NOMO-1 (cell line): ENCODE data around the gene VSTM2B.

ENCODE experiments used
- DNase-seq, 2 experiments: peaks; one replicate each; lab custom pipeline; 2025; ENCODE audit not compliant: unreplicated experiment in 2 of 2; lab: John Stamatoyannopoulos, UW

The VSTM2B gene

DNA sequence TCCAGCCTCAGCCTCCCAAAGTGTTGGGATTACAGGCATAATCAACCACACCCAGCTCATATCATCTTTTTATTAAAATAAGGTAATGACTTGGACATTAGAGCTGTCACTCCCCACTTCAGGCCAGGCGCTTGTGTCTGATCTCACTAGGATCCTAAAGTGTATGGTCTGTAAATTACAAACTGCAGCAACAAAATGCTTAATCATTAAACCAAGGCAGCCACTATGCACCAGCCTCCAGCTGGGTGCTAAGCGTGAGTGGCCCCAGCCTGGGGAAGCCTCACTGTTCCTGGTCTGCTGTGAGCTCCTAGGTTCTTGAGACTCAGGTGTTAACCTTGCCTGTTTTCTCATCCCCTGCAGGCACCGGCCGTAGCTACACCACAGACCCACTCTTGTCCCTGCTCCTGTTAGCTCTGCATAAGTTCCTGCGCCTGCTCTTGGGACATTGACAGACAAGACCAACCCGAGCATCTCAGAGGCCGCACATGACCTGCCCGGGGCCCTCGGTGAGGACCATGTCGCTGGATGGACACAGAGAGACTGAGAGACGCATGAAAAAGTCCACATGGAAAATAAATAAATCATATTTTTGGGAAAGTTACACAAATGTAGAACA lies 37.8 kb downstream of the VSTM2B start:
- DNase-seq = no peak

DNA sequence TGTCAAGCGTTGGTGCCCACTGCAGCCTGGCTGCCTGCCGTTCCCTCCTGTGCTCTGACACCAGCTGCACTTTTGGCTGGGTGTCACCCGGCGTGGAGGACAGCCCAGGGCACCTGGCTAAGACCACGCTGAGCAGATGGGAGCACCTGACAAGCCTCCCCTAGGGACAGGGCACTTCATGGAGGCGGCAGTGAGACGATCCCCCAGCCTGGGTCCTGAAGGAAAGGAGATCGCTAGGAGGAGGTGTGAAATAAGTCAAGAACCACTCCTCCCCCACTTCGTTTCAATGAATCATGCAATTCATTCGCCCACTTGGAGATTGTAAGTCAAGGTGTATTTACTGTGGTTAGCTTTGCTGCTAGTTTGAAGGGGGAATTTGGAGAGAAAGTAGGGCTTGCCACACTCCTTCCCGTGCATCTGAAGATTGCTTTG lies 38.8 kb downstream of the VSTM2B start:
- DNase-seq = no peak

DNA sequence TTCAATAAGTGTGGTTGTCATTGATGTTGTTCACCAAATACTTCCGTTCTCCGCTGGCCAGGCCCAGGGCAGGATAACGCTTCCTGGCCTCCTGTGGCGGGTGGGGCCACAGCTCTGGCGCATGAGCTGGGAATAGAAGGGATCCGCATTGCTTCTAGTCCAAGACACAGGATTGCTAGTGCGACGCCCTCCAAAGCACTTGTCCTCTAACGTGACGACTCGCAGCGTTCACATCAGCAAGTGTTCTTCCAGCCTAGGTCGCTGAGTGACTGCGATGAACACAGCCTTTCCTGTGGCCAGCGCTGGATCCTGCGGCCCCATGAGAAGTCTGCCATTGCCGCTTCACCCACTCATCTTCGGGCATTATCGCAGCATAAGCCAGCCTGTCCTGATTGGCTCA lies 39.4 kb downstream of the VSTM2B start:
- no peak for DNase-seq

DNA sequence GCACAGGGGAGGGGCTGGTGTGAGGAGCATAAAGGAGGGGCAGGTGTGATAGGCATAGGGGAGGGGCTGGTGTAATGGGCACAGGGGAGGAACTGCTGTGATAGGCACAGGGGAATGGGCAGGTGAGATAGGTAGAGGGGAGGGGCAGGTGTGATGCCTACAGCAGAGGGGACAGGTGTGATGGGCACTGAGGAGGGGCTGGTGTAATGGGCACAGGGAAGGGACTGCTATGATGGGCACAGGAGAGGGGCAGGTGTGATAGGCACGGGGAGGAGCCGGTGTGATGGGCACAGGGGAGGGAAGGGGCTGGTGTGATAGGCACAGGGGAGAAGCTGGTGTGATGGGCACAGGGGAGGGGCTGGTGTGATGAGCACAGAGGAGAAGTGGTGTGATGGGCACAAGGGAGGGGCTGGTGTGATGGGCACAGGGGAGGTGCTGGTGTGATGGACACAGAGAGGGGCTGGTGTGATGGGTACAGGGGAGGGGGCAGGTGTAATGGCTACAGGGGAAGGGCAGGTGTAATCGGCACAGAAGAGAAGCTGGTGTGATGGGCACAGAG lies 40.8 kb downstream of the VSTM2B start:
- no peak for DNase-seq

DNA sequence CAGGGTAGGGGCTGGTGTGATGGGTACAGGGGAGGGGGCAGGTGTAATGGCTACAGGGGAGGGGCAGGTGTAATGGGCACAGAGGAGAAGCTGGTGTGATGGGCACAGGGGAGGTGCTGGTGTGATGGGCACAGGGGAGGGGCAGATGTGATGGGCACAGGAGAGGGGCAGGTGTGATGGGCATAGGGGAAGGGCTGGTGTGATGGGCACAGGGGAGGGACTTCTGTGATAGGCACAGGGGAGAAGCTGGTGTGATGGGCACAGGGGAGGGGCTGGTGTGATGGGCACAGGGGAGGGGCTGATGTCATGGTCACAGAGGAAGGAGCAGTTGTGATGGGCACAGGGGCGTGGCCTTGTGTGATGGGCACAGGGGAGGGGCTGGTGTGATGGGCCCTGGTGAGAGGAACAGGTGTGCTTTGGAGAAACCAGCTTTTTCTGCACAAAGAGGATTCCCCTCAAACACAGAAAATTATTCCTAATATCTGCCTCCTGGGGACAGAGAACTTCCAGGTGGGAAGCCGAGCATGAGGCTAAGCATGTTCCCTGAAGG lies 41.6 kb downstream of the VSTM2B start:
- no peak for DNase-seq

DNA sequence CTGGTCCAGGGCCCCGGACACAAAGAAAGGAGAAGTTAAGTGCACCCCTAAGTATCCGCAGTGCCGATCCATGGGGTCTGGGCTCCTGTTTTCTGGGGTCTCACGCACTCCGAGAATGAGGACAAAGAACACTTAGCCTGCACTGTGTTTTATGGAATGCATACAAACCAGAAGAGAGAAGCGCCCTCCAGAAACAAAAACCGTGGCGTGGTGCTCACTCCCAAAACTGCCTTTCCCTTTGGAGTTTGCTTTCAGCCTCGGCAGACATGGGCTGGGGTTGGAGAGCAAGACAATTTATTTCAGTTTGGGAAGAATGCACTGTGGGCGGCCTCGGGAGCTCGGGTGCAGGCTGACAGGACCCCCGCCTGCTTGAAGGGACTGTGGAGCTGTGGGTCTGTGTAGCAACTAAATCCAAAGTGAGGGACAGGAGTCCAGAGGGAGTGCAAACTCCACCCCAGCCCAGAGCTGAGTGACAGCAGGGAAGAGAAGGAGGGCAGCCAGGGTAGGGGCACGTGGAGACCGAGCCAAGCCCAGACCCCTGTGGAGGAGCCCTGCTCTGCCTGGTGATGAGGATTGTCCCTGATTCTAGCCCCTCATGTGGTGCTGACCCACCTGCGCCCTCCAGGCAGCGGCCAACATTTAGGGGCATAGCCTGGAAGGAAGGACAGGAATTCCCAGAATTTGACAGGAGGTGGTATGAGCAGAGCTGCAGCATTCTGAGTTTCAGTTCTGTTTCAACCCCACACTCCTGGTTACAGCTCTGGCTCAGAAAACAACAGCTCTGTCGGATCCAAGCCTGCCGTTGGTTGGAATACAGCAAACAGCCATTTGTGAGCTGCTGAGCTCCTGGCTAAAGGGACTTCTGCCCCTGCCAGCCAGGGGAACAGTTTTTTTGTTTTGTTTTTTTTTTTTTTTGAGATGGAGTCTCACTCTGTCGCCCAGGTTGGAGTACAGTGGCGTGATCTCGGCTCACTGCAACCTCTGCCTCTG lies 42.5 kb downstream of the VSTM2B start:
- no peak for DNase-seq

DNA sequence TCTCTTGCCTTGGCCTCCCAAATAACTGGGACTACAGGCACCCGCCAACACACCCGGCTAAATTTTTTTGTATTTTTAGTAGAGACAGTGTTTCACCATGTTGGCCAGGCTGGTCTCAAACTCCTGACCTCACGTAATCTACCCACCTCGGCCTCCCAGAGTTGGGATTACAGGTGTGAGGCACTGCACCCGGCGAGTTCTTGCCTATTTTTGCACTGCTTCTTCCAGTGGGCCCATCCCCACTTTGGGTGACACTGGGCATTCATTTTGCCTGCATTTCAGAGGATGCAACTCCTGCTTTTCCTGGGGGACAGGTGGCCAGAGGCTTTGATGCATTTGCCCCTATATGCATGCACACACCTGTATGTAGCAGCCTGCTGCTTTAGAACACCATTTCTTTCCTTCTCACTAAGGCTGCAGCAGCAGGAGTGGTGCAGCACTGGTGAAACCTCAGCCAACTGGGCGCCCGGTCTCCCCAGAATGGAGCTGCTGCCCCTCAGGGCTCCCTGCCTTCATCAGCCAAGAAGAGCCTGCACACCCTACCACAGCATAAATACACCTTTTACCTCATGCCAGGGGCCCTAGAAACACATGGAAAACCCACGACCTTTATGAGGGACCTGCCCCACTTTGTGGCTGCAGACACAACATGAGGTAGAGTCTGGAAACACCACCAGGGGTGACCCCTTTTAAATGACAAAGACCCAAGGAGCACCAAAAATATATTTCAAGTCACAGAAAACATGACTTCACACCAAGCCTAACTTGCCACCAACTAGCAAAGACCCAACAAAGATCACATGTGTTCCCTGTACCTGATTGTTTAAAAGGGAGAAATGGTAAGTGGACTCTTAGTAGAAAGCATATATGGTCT lies 43.5 kb downstream of the VSTM2B start:
- no peak for DNase-seq

DNA sequence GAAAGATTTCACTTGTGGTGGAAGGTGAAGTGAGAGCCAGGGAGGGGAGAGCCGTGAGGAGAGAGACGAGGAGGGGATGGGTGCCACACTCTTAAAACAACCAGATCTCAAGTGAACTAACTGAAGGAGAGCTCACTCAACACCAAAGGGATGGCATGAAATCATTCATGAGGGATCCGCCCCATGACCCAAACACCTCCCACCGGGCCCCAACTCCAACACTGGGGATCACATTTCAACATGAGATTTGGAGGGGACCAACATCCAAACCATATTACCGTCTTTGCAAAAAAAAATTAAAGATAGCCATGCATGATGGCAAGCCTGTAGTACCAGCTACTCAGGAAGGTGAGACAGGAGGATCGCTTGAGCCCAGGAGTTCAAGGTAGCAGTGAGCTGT lies 45.4 kb downstream of the VSTM2B start:
- DNase-seq = no peak

DNA sequence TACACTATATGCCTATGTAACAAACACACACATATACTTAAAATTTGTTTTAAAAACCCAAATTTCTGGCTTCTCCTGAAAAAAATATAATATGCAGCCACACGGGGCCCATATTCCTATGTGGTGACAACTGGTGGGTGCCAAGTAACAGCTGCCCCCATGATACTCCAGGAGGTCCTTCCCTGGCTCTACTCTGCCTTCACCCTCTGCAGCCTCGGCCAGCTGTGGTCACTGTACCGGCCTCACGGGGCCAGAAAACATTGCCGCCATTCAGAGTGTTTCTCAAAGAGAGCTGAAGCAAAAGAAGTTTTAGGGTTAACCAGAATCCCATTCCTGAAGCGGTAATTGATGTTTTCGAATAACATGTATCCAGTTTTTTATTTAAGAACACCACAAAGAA lies 47.7 kb downstream of the VSTM2B start:
- no peak for DNase-seq

DNA sequence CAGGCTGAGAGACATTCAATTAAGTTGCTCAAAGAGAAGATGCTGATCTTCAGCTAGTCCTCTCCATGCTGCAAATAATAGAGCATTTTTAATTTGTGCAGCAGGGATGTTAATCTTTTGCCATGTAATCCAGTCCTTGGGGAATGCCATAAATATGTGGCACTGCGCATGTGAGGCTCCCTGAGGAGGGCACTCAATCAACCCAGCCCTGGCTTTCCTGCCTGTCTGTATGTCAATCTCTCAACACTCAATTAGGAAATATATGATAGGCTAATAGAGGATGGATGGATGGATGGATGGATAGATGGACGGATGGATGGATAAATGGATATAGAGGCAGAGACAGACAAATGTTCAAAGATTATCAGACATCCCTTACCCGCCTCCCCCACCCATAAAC lies 48.7 kb downstream of the VSTM2B start:
- DNase-seq = no peak

DNA sequence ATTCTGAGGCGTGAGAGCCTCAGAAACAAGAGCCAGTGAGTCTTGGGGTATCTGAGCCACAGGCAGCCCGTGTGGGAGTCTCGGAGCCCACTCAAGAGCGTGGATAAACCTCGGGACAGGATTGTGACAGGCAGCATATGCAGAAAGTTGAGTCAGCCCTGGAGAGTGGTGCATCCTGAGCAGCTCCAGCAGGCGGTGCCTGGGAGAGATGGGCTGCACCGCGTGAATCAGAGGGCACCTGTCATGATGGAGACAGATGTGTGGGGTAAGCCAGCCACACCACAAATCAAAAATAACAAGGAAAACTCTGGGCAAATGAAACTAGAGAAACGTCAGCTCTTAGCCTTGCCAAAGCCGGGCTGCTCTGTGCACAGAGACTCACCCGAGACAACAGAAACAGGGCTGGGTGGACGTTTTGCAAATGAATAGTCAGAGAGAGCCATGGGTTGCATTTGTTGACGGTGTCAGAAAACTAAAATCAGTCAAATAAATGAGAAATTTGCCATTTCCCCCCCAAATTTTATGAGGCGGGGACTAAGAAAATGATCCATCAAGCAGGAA lies 50.3 kb downstream of the VSTM2B start:
- DNase-seq = no peak

DNA sequence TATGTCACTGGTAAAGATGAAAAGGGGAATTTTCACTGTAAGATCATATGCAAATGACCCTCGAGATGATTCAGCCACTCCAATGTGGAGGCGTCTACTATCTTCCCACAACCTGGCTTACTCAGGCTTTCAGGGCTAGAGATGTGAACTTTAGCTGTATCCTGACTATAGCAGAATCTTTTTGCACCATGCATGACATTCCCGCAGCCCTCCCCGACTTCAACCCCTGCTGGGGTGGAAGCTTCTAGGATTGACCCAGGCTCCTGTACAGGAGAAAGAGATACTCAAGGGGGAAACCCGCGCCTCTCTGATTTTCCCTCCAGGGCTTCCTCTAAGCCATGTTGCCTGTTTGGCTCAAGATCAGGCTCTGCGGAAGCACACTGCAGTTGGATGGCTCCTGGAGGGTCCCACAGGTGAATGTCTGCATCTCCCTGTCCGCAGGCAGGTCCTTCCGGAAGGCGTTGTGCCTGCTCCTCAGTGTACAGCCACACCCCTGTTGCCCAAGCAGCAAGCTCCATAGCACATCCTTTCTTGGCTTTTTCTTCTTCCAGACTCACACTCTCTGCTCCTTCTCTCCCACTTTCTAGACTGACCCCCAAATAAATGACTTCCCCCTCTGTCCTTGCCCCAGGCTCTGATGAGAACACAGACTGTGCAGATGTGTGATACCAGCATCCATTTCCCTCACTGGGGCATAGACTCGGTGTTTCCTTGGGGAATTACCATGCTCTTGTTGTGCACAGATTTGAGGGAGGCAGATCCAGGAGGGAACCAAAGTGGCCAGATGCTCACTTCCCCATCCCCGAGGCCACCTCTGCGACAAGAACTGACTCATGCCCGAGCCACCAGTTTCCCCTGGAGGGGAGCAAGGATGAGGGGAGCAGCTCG lies 51.2 kb downstream of the VSTM2B start:
- no peak for DNase-seq

DNA sequence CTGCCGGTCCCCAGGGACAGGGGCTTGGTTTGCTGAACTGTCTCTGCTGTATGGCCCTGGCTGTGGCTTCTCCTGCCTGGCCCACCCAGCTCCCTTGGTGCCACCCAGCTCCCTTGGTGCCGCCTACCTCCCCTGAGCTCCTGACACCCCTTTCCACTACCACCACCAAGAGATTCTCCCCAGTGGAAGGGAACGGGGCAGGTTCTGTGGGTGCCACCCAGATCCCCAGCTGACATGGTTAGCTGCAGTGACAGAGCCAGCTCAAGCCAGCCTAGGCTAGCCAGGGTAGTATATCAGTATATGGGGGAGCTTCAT lies 51.8 kb downstream of the VSTM2B start:
- DNase-seq = no peak

DNA sequence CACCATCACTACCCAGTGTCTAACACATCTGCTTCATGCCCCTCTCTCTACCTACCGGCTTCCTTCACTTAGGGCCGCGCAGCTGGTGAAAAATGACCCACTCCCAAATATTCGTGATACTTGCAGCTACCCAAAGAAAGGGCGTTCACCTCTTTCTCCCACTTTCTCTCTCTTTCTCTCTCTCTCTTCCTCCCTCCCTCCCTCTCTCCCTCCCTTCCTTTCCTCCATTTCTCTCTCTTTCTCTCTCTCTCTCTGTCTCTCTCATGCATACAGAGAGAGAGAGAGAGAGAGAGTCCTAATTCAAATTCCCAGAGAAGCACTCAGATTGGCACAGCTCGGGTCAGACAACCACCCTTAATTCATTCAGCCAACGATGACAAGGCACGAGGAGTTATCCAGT lies 52.6 kb downstream of the VSTM2B start:
- no peak for DNase-seq

DNA sequence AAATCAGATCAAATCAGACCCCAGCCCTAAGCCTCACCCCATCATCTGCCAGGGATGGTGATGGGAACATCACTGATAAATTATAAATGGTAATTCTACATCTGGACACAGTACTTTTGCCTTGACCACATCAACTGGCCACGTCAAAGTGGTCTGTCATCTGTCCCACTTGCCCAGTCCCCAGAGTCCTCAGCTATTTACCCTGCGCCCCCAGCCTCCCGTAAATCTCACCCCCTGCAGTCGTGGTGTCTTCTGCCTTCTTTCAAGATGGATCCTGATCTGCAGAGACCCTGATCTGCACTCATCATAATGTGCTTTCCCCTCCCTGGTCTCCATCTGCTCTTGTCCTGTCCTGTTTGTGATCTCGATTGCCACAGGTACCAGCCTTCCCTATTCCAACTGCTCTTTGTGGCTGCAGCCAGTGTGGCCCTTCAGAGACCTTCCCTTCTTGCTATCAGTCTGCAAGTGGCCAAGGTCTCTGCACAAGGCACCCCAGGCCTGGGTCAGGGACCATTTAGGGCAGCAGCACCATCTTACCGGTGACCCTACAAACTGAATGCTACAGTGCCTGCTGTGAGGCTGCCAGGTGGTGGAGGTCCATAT lies 53.6 kb downstream of the VSTM2B start:
- no peak for DNase-seq

DNA sequence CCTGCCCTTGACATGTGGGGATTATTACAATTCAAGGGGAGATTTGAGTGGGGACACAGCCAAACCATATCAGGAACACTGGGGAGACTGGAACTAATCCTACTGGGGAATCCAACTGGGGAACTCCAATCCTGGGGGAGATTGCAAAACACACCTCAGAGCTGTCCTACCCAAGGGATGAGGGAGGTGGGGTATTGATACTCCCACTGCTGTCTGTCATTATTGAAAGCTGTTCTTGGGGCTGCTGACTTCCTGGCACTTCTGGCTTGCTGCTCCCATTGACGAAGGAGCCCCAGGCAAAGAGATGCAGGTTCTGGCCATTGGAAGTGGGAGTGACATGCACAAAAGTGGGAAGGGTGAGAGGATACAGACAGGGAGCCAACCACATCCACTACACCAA lies 55.6 kb downstream of the VSTM2B start:
- DNase-seq = no peak

DNA sequence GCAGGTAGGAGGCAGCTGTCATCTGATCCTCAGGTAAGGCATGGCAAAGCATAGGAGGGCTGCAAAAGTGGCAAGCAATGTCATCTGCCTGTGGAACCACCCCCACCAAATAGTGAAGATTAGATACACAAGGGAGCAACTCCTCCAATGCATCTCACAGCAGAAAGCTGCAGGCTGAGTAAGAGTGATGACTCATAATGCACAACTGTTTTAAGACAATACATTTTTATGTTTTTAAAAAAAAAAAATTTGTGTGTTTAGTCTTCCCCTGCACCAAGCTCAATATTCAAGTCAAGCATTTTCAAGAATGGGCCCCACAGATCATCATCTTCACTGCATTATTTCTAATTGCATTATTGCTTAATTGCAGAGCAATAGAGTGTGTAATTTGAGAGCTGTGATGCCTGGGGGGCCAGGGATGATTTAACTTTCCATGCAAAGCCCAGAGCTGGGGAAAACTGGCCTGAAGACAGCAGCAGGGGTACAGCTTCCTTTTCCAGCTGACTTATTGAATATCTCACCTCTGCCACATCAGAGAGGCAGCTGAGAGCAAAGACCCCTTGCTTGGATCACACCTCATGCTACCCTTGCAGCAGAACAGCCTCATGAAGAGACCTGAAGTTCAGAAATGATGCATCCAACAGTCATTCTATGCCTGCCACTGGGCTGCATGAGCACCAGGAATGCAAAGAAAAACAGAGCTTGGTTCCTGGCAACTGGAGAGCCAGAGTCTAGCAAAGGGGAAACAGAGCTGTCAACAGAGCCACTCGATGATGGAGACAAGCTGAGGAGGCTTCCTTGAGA lies 57.6 kb downstream of the VSTM2B start:
- no peak for DNase-seq

DNA sequence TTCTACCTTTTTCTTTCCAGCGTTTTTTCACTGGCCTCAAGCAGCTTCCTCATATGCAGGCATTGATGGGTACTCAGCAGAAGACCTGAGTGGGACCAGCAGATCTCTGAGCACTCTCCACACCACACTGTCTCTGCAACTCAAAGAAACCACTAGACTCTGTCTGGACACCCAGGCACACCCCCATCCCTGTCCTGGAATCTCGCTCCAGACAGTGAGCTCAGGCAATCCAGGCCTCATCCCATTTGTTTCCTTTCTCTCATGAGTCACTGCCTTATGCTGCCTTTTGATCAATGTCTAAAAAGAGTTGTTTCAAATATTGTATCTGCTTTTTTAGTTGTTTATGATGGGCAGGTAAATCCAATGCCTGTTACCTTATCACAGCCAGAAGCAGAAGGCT lies 60.6 kb downstream of the VSTM2B start:
- no peak for DNase-seq
